H9 (cell line): ENCODE measurements around the gene CEP350. TPM values are rescaled to one million over a fixed set of nuclear protein-coding genes. Genes with fewer than 3 reads are reported as not detected.

Experiments
- DNase-seq: peaks from one replicate; pipeline ENCODE4 v3.0.0-alpha.2; 2017
- H2AFZ ChIP-seq: one replicate; pipeline ENCODE4 v1.6.1; 2013; ENCODE audit warnings: mild to moderate bottlenecking, low read length, control low read depth, moderate library complexity
- H2AK5ac ChIP-seq: 2 replicates; pipeline ENCODE4 v1.6.1; 2013; ENCODE audit warnings: low read length, control low read depth, mixed read lengths; ENCODE audit not compliant: insufficient read length
- H2BK120ac ChIP-seq: one replicate; pipeline ENCODE4 v1.6.1; 2013; ENCODE audit warnings: low read depth, mild to moderate bottlenecking, low read length, control low read depth, inconsistent platforms; ENCODE audit not compliant: poor library complexity, severe bottlenecking
- H2BK12ac ChIP-seq: 2 replicates; pipeline ENCODE4 v1.6.1; 2013; ENCODE audit warnings: low read length, control low read depth, mixed read lengths, low read depth; ENCODE audit not compliant: insufficient read length
- H2BK15ac ChIP-seq: 2 replicates; pipeline ENCODE4 v1.6.1; 2013; ENCODE audit warnings: low read depth, low read length, control low read depth
- H2BK20ac ChIP-seq: one replicate; pipeline ENCODE4 v1.6.1; 2013; ENCODE audit warnings: low read depth, mild to moderate bottlenecking, low read length, control low read depth, inconsistent platforms; ENCODE audit not compliant: poor library complexity, severe bottlenecking
- H2BK5ac ChIP-seq: 2 replicates; pipeline ENCODE4 v1.6.1; 2013; ENCODE audit warnings: low read length, control low read depth, mixed read lengths; ENCODE audit not compliant: insufficient read length
- H3K14ac ChIP-seq: 2 replicates; pipeline ENCODE4 v1.6.1; 2013; ENCODE audit warnings: low read length, control low read depth; ENCODE audit not compliant: insufficient read depth
- H3K18ac ChIP-seq: 2 replicates; pipeline ENCODE4 v1.6.1; 2013; ENCODE audit warnings: low read depth, mild to moderate bottlenecking, mixed read lengths, low read length, control low read depth; ENCODE audit not compliant: insufficient read length
- H3K23ac ChIP-seq: 2 replicates; pipeline ENCODE4 v1.6.1; 2013; ENCODE audit warnings: low read length, control low read depth, mixed read lengths, low read depth; ENCODE audit not compliant: insufficient read length
- H3K23me2 ChIP-seq: 2 replicates; pipeline ENCODE4 v1.6.1; 2013; ENCODE audit warnings: low read depth, mild to moderate bottlenecking, mixed read lengths, low read length, control low read depth; ENCODE audit not compliant: insufficient read length, poor library complexity, severe bottlenecking
- H3K27ac ChIP-seq: 2 replicates; pipeline ENCODE4 v1.5.1; 2013; ENCODE audit warnings: low read length, control low read depth, mixed read lengths, low read depth; ENCODE audit not compliant: insufficient read length
- H3K27me3 ChIP-seq: 2 replicates; pipeline ENCODE4 v1.6.1; 2013; ENCODE audit warnings: low read length, control low read depth, inconsistent platforms; ENCODE audit not compliant: insufficient read depth
- H3K4ac ChIP-seq: 2 replicates; pipeline ENCODE4 v1.6.1; 2013; ENCODE audit warnings: low read depth, mild to moderate bottlenecking, control low read depth, inconsistent platforms, low read length, moderate library complexity
- H3K4me1 ChIP-seq: 2 replicates; pipeline ENCODE4 v1.6.1; 2013; ENCODE audit warnings: low read length, control low read depth, inconsistent platforms; ENCODE audit not compliant: insufficient read depth
- H3K4me2 ChIP-seq: 2 replicates; pipeline ENCODE4 v1.6.1; 2013; ENCODE audit warnings: low read length, control low read depth, mixed read lengths; ENCODE audit not compliant: insufficient read length, insufficient read depth
- H3K56ac ChIP-seq: 2 replicates; pipeline ENCODE4 v1.6.1; 2013; ENCODE audit warnings: low read depth, mild to moderate bottlenecking, mixed read lengths, low read length, control low read depth; ENCODE audit not compliant: insufficient read length
- H3K79me1 ChIP-seq: 2 replicates; pipeline ENCODE4 v1.6.1; 2013; ENCODE audit warnings: low read depth, mild to moderate bottlenecking, moderate library complexity, low read length, control low read depth, inconsistent platforms; ENCODE audit not compliant: insufficient read depth, poor library complexity, severe bottlenecking
- H3K79me2 ChIP-seq: 2 replicates; pipeline ENCODE4 v1.6.1; 2013; ENCODE audit warnings: low read length, control low read depth, inconsistent platforms; ENCODE audit not compliant: insufficient read depth
- H3K9ac ChIP-seq: 2 replicates; pipeline ENCODE4 v1.6.1; 2013; ENCODE audit warnings: low read length, control low read depth, mixed read lengths; ENCODE audit not compliant: insufficient read length; ENCODE audit errors: extremely low read depth
- H3K9me3 ChIP-seq: one replicate; pipeline ENCODE4 v1.6.1; 2013; ENCODE audit warnings: low read depth, low read length, inconsistent platforms; ENCODE audit not compliant: control insufficient read depth
- H3T11ph ChIP-seq: one replicate; pipeline ENCODE4 v1.6.1; 2013; ENCODE audit warnings: mild to moderate bottlenecking, low read length, control low read depth, inconsistent platforms
- H4K20me1 ChIP-seq: one replicate; pipeline ENCODE4 v1.6.1; 2013; ENCODE audit not compliant: control insufficient read depth, insufficient read length, insufficient read depth
- H4K5ac ChIP-seq: 2 replicates; pipeline ENCODE4 v1.6.1; 2013; ENCODE audit warnings: low read depth, mild to moderate bottlenecking, mixed read lengths, low read length, control low read depth; ENCODE audit not compliant: insufficient read length
- H4K8ac ChIP-seq: replicated peaks from 2 replicates; pipeline ENCODE4 v1.6.1; 2013; ENCODE audit warnings: low read length, control low read depth, mixed read lengths, low read depth; ENCODE audit not compliant: insufficient read length
- H4K91ac ChIP-seq: 2 replicates; pipeline ENCODE4 v1.6.1; 2013; ENCODE audit warnings: low read depth, mild to moderate bottlenecking, moderate library complexity, mixed read lengths, low read length, control low read depth; ENCODE audit not compliant: insufficient read length
- H3K27ac Mint-ChIP-seq, 3 experiments: 2 replicates in 2 of 3; 3 replicates in 1 of 3; pipeline ENCODE4 v1.8.0; 2020 to 2021; ENCODE audit warnings: mixed read lengths in 3 of 3, mild to moderate bottlenecking in 1 of 3, moderate library complexity in 1 of 3
- H3K27me3 Mint-ChIP-seq: 2 replicates; pipeline ENCODE4 v1.8.0; 2021; ENCODE audit warnings: low read depth, mild to moderate bottlenecking, moderate library complexity, mixed read lengths
- H3K36me3 Mint-ChIP-seq, 3 experiments: 2 replicates in 2 of 3; 3 replicates in 1 of 3; pipeline ENCODE4 v1.8.0; 2020 to 2021; ENCODE audit warnings: low read depth in 3 of 3, mixed read lengths in 3 of 3; ENCODE audit not compliant: insufficient read depth in 1 of 3
- H3K4me1 Mint-ChIP-seq, 2 experiments: 2 replicates each; pipeline ENCODE4 v1.8.0; 2020; ENCODE audit warnings: mixed read lengths in 2 of 2
- H3K4me3 Mint-ChIP-seq, 2 experiments: 2 replicates in 1 of 2; 3 replicates in 1 of 2; pipeline ENCODE4 v1.8.0; 2020 to 2021; ENCODE audit warnings: mild to moderate bottlenecking in 2 of 2, mixed read lengths in 2 of 2, moderate library complexity in 1 of 2
- H3K9me3 Mint-ChIP-seq, 2 experiments: 2 replicates in 1 of 2; 3 replicates in 1 of 2; pipeline ENCODE4 v1.8.0; 2020; ENCODE audit warnings: mild to moderate bottlenecking in 2 of 2, mixed read lengths in 2 of 2, moderate library complexity in 1 of 2
- CTCF ChIP-seq: fragments of 200-600 bp; sonication (generic); conservative IDR thresholded peaks from 3 replicates; pipeline ENCODE4 v1.8.0; 2021; ENCODE audit warnings: antibody characterized with exemption, mild to moderate bottlenecking
- WGBS: extraction: QIAGEN DNeasy Blood & Tissue Kit; methylation state at CpG from one replicate; pipeline ENCODE4 v1.1.7; 2013; ENCODE audit warnings: missing lambda C conversion rate, low lambda C conversion rate, mixed read lengths; ENCODE audit not compliant: insufficient read length; ENCODE audit errors: extremely low coverage; 5-methylcytosine and 5-hydroxymethylcytosine counted together
- total RNA-seq: library from RNA; stranded (reverse); gene quantifications from 2 replicates; pipeline ENCODE4 v1.2.1, GENCODE V29; 2021

CEP350 gene
- total RNA-seq, 1 experiment from 2014 or later: 39.2 TPM

- H2BK12ac ChIP-seq: no peak overlapping the region
- no peak overlapping the region for H2BK5ac ChIP-seq
- H3K36me3 Mint-ChIP-seq: peaks cover 15 to 78% (median 66%) of the 10 kb centered on the region in 3 experiments; a peak in 6 of 7 replicates
- no peak overlapping the region for H3K4me3 Mint-ChIP-seq
- H3K27me3 Mint-ChIP-seq: no peaks in the 10 kb centered on the region
- H4K91ac ChIP-seq: no peak overlapping the region
- no peak overlapping the region for H3K4me2 ChIP-seq
- no peaks in the 10 kb centered on the region for H3K4me1 Mint-ChIP-seq
- no peak overlapping the region for H4K8ac ChIP-seq
- no peak overlapping the region for H2AFZ ChIP-seq
- no peak overlapping the region for H2BK20ac ChIP-seq
- no peak overlapping the region for H3K27ac Mint-ChIP-seq
- no peak overlapping the region for H3K23ac ChIP-seq
- H3K14ac ChIP-seq: no peak overlapping the region
- H3K9me3 ChIP-seq: no peaks in the 10 kb centered on the region
- no peaks in the 10 kb centered on the region for H3K4me1 ChIP-seq
- H3K18ac ChIP-seq: no peak overlapping the region
- no peaks in the 10 kb centered on the region for H3K27me3 ChIP-seq
- H3K9ac ChIP-seq: no peak overlapping the region
- H2AK5ac ChIP-seq: no peak overlapping the region
- WGBS: no CpG with 5 or more reads among the region's 1 CpG
- no peak overlapping the region for H2BK120ac ChIP-seq
- no peak overlapping the region for H3K27ac ChIP-seq
- H3K56ac ChIP-seq: no peak overlapping the region
- no peak for TF ChIP-seq CTCF
- no peaks in the 10 kb centered on the region for H3K23me2 ChIP-seq
- H3K79me2 ChIP-seq: no peaks in the 10 kb centered on the region
- no peak overlapping the region for H3K4ac ChIP-seq
- H2BK15ac ChIP-seq: no peak overlapping the region
- H4K5ac ChIP-seq: no peak overlapping the region
- H4K20me1 ChIP-seq: no peaks in the 10 kb centered on the region
- H3K79me1 ChIP-seq: no peaks in the 10 kb centered on the region
- H3K9me3 Mint-ChIP-seq: no peaks in the 10 kb centered on the region
- no peak for DNase-seq
- no peak overlapping the region for H3T11ph ChIP-seq
Observed at GRCh38 chr1:180046674-180047073, 92.1 kb downstream of the CEP350 start.
